GM10248 (cell line): ENCODE data around the gene GIPC2.
A peak's percentile ranks its signal among the peaks of the same experiment; 100 is the strongest.

Source experiments
- CTCF ChIA-PET: fragments of 300-600 bp; sonication (Branson Sonifier 250); formaldehyde crosslinking; extraction: SDS; loops from one replicate; lab custom pipeline; 2021; ENCODE audit warnings: antibody characterized with exemption; lab: Yijun Ruan, JAX
- POLR2A ChIA-PET: fragments of 350-650 bp; sonication (Branson Sonifier 250); formaldehyde crosslinking; extraction: SDS; loops from one replicate; lab custom pipeline; 2020; ENCODE audit warnings: antibody characterized with exemption; lab: Yijun Ruan, JAX
- DNase-seq: peaks from one replicate; pipeline ENCODE4 v3.0.0; 2012; ENCODE audit errors: extremely low spot score
- CTCF ChIP-seq: IDR thresholded peaks from 2 replicates; pipeline ENCODE4 v1.5.1; 2012; ENCODE audit warnings: mild to moderate bottlenecking, low read depth; ENCODE audit errors: extremely low read depth, missing control alignments, control extremely low read depth

The GIPC2 gene

GRCh38 chr1:78141531-78142231 is 95.9 kb downstream of the GIPC2 start:
- no peak for TF ChIP-seq CTCF
- CTCF ChIA-PET = interaction anchor here (1.7 to 8.3 kb wide), 5 partner anchors 10 to 534 kb away, joined by 5 to 103 read pairs (median 7); no protein-coding TSS in a partner anchor
- POLR2A ChIA-PET = no interaction called here
- peak; percentile 24 for DNase-seq

- ChIA-PET POLR2A (no interaction called here), CTCF (interaction anchor here (1.0 to 8.3 kb wide), 8 partner anchors 9 to 533 kb away, joined by 3 to 103 read pairs (median 7); no protein-coding TSS in a partner anchor)
- TF ChIP-seq CTCF = no peak
- DNase-seq = no peak
These were observed 97.0 kb downstream of the GIPC2 start for GRCh38 chr1:78142736-78143135.

GRCh38 chr1:78143152-78143551 is 97.4 kb downstream of the GIPC2 start:
- POLR2A ChIA-PET = no interaction called here
- DNase-seq = peak; percentile 41
- no peak for TF ChIP-seq CTCF
- CTCF ChIA-PET = interaction anchor here (1.0 to 8.3 kb wide), 9 partner anchors 8 to 533 kb away, joined by 3 to 103 read pairs (median 7); no protein-coding TSS in a partner anchor

GRCh38 chr1:78143673-78144072 is 97.9 kb downstream of the GIPC2 start:
- ChIA-PET POLR2A (no interaction called here), CTCF (interaction anchor here (0.8 to 8.3 kb wide), 10 partner anchors 12 to 533 kb away, joined by 3 to 103 read pairs (median 5); no protein-coding TSS in a partner anchor)
- TF ChIP-seq CTCF = no peak
- no peak for DNase-seq

- ChIA-PET CTCF (interaction anchor here (0.7 to 8.3 kb wide), 13 partner anchors 11 to 527 kb away, joined by 3 to 103 read pairs (median 3); no protein-coding TSS in a partner anchor), POLR2A (no interaction called here)
- peak; percentile 91 for TF ChIP-seq CTCF
- peak; percentile 42 for DNase-seq
These were observed 99.4 kb downstream of the GIPC2 start for GRCh38 chr1:78145105-78145580.

GRCh38 chr1:78146205-78146771 is 100.5 kb downstream of the GIPC2 start:
- ChIA-PET CTCF (interaction anchor here (0.7 to 8.3 kb wide), 16 partner anchors 9 to 530 kb away, joined by 3 to 103 read pairs (median 3); partner anchors contain the start of gene DNAJB4), POLR2A (no interaction called here)
- DNase-seq = no peak
- TF ChIP-seq CTCF = no peak
